GM18909 (cell line): Measurements from ENCODE around the gene GALNT13.

Source experiments
- ATAC-seq: cut with Tn5 transposase; IDR thresholded peaks from one replicate; pipeline ENCODE4 v1.9.1; 2021; ENCODE audit warnings: mild to moderate bottlenecking; ENCODE audit not compliant: unreplicated experiment, poor library complexity

Gene GALNT13

DNA sequence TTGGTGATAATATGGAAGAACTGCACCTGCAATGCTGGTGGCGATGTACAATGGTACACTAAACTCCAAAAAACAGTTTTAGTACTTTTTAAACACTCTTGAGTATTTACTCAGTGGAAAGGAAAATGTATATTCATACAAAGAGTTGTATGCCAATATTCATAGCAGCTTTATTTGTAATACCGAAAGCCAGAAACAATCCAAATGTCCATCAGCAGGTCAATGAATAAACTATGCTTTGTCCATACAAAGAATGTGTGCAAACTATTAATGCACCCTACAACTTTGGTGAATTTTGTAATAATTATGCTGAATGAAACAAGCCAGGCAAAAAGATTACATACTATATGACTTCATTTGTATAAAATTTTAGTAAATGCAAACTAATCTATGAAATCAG lies 396.3 kb downstream of the GALNT13 start:
- no peak for ATAC-seq

- no peak for ATAC-seq
These were observed 408.8 kb downstream of the GALNT13 start for GRCh38 chr2:154280543-154280942.

DNA sequence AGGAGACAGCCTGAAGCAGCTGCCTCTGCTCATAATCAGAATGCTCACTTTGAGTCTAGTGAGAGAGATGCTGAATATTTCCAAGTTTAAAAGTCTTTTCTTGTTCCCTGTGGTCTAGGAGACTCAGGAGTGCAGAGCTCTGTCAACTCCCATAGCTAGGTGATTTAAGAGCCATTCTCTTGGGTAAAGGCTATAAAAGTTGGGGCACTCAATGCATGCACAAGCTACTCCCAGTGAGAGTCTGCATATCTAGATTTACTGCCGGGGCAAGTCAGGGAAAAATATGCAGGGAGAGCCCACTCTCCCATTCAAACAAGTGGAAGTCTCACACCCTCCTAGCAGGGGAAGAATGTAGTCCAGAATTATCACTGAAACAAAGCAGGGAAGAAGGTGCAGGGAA lies 418.1 kb downstream of the GALNT13 start:
- no peak for ATAC-seq

DNA sequence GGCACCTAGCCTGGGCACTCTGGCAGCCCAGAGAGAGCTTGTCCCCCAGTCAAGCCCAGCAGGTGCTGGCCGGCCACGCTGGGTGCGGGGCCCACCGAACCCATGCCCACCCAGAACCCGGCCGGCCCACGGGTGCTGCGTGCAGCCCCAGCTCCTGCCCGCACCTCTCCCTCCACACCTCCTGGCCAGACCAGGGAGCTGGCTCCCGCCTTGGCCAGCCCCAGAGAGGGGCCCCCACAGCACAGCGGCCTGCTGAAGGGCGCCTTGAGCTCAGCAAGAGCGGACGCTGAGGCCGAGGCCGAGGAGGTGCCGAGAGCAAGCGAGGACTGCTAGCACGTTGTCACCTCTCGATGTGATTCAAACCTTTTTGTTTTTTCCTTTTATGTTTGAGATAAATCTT lies 419.8 kb downstream of the GALNT13 start:
- ATAC-seq, result no peak

DNA sequence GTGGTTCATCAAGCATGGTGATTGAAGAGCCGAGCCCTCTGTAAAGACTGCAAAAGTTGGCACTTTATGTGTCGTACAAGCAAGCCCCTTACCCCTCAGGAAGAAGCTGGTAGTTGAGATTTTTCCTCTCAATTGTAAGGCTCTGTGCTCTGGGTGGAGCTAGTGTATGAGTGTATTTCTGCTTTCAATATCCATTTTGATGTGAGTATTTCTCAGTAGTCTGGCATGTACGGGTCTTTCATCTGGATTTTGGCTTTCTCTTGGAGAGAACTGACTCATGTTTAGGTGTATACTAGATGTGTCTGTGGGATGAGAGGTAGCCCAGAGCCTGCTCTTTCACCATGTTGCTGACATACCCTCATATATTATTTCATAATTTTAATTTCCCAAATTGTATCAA lies 420.2 kb downstream of the GALNT13 start:
- no peak for ATAC-seq

DNA sequence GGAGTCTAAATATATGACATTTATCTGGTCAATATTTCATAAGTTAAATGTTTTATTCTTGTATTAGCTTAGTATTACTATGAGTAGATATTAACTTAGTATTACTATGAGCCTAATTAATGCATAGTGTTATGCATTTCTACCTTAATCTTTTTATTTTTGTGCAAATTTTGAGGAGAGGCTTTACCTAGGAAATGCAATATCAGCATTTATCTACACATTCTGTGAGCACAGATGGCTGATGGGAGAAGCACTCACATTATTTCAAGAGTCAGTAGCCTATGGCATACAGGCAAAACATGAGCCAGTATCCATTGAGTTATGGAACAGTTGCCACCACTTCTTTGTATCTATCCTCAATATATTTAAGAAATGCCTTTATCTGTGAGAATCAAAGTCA lies 422.1 kb downstream of the GALNT13 start:
- ATAC-seq, result no peak

GRCh38 chr2:154306266-154306970 lies 434.7 kb downstream of the GALNT13 start:
- ATAC-seq, result no peak

DNA sequence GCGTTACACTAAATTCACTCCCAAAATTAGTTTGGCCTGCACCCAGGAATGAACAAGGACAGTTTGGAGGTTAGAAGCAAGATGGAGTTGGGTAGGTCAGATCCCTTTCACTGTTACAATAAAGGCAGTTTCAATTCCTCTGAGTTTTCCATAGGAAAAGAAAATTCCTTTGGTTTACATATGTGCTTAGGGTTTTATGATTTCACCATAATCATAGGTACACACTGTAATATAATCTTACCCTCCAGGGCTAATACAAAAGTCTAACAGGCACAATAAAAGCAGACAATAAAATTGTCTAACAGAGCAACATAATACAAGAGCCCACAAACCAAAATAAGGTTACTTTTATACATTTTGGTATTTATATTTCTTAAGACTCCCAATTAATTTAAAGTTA lies 435.3 kb downstream of the GALNT13 start:
- no peak for ATAC-seq

GRCh38 chr2:154324601-154325000 lies 452.9 kb downstream of the GALNT13 start:
- no peak for ATAC-seq

DNA sequence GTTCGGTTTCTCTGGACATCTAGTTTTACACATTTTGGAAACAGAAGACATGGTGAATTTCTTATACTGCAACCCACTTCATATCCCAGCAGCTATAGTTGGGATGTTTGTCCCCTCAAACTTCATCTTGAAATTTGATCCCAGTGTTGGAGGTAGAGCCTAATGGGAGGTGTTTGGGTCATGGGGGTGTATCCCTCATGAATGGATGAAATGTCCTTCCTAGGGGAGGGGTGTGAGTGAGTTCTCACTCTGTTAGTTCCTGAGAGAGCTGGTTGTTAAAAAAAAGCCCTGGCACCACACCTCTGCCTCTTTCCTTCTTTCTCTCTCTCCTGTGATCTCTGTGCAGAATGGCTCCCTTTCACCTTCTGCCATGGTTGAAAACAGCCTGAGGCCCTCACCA lies 457.8 kb downstream of the GALNT13 start:
- ATAC-seq, result no peak

- no peak for ATAC-seq
These were observed 460.1 kb downstream of the GALNT13 start for GRCh38 chr2:154331784-154332183.

DNA sequence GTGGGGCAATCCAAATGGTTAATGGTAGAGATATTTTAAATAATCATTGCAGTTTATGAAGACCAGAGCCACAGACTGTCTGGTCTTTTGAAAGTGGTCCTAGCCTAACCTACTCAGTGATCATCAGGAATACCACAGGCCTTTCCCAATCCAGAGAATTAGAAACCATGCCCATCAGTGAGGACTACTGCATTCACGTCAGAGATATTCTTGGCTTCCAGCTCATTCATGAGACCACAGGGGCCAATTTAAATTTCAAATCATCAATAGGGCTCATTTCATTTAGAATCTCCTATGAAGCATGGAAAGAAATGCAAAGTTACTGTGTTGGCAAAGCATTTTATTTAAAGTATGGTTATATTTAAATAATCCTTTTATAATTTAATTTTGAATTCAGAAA lies 464.5 kb downstream of the GALNT13 start:
- no peak for ATAC-seq

DNA sequence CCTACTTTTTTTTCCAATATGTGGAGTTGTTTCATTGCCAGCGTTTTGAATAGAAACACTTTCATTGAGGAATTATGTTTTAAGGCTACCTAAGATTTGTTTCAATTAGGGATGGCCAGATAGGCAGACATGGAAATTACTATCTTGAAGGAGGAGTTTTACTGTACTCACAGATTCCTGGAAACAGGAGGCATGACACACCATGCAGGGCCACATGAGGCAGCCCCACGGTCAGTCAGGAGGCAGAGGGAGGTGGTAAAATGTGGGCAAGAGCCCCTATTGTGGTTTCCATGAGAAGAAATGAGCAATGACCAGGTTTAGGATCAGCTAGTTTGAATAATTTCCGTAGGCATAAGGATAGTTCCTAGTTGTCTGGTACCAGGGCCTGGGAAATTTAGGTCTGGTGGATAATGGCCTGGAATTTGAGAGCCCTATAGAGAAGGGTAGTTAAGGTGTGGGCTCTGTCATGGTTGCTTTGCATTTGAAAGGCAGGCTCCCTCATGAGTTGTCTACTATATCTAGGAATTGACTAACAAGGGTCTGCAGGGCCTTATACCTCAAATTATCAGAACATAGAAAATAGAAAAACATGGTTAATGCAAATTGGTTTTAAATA lies 466.7 kb downstream of the GALNT13 start:
- no peak for ATAC-seq

DNA sequence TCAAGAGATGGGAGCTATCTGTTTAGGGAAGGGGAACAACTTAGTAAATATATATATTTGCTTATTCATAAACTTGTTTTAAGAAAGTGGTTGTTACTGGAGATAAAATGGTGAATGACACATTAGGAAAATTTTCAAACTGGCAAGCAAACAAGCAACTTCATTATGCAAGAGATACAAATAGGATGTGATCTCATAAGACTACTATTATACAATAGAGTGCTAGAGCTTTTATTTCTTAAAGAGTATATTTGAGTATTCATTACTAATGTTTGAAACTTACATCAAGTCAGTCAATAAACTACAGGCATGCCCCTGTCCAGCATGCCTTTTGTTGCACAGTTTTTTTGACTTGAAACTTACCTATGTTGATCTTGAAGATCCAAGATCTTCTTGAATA lies 471.6 kb downstream of the GALNT13 start:
- no peak for ATAC-seq

DNA sequence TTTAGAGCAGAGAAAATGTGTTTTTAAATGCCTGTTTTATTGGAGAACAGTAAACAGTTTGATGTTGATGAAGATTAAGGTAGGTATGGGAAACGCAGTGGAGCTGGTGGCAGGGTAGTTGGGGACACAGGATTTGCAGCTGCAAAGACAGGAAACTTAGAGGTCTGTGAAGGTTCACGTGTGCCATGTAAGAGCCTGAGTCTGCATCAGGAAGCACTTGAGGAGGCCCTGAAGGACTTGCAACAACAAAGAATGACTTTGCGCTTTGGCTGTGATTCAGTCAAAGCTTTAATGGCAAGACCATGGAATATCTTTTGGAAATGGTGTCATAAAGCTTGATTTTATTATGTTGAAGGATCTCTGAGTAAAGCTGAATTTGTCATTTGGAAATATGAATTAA lies 479.2 kb downstream of the GALNT13 start:
- no peak for ATAC-seq

GRCh38 chr2:154361276-154361675 lies 489.6 kb downstream of the GALNT13 start:
- ATAC-seq, result no peak

- no peak for ATAC-seq
These were observed 496.4 kb downstream of the GALNT13 start for GRCh38 chr2:154368153-154368552.

DNA sequence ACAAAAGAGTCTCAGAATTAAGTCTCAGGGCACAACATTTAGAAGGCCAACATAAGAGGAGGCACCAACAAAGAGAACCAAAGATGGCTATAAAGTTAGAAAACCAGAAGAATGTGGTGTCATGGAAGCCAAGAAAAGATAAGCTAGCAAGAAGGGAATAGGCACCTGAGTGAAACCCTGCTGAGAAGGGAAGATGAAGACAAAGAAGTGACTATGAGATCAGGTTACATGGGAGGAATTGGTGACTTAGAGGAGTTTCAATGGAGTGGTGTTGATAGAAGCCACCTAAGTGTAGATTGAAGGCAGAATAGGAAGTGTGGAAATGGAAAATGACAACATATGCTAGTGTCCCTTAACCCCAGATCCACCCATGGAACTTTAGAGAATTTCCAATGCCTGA lies 499.2 kb downstream of the GALNT13 start:
- ATAC-seq, result no peak

- ATAC-seq, result no peak
These were observed 502.7 kb downstream of the GALNT13 start for GRCh38 chr2:154374416-154374815.

DNA sequence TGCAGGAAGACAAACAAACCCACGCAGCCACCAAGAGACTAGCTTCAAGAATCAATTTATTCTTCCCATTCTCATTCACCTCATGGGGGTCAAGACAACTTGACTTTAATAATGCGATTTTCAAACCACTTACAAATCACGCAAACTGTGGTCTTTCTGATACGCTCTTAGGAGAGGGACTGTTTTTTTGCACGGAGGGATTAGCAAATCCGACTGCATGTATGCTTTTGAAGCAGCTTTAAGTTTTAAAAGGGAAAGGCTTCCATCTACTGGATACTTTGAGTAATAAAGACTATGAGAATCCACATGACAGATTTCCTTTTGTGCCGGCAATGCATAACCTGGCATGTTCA lies 503.8 kb downstream of the GALNT13 start:
- ATAC-seq, result no peak

DNA sequence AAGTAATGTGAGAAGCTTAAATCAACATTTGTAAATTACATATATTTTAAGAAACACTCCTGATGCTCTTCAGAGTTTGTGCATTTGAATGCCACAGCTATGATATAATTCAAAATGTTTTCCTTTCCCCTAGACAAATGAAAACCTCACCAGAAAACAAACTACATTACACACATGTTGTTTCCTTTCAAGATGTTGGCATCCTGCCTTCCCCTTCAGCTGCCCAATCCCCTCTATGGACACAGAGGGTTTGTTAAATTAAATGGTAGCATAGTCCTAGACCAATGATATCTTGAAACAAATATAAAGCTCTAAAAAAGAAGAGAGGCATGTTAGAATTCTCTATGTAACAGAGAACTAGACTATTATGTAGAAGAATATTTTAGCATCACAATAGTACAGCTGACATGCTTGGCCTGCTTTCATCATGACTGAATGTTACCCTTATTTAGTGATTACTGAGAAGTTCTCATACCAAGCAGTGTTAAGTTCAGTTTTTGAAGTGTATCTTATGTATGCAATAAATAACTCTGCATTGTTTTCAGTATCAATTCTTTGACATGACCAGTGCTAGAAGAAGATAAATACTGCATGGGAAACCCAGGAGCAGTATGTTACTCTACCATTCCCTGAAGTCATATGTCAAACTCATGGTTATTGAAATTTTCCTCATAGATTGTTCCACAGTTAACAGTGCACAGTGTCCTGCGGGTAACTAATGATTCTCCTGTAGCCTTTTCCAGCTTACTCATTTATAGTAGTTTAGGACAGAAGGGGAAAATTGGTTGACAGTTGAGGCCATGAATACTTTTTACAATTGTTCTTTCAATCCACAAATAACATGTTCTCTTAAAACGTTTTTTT lies 510.4 kb downstream of the GALNT13 start:
- no peak for ATAC-seq
